HG03108 (cell line): ENCODE measurements around the gene CIZ1.

Source experiments
- ATAC-seq: cut with Tn5 transposase; IDR thresholded peaks from one replicate; pipeline ENCODE4 v1.9.1; 2021; ENCODE audit warnings: moderate library complexity; ENCODE audit not compliant: unreplicated experiment

Gene CIZ1

GRCh38 chr9:128163523-128164306 lies 27.7 kb downstream of the CIZ1 start:
- ATAC-seq = no peak

GRCh38 chr9:128163027-128163515 lies 28.3 kb downstream of the CIZ1 start:
- no peak for ATAC-seq

DNA sequence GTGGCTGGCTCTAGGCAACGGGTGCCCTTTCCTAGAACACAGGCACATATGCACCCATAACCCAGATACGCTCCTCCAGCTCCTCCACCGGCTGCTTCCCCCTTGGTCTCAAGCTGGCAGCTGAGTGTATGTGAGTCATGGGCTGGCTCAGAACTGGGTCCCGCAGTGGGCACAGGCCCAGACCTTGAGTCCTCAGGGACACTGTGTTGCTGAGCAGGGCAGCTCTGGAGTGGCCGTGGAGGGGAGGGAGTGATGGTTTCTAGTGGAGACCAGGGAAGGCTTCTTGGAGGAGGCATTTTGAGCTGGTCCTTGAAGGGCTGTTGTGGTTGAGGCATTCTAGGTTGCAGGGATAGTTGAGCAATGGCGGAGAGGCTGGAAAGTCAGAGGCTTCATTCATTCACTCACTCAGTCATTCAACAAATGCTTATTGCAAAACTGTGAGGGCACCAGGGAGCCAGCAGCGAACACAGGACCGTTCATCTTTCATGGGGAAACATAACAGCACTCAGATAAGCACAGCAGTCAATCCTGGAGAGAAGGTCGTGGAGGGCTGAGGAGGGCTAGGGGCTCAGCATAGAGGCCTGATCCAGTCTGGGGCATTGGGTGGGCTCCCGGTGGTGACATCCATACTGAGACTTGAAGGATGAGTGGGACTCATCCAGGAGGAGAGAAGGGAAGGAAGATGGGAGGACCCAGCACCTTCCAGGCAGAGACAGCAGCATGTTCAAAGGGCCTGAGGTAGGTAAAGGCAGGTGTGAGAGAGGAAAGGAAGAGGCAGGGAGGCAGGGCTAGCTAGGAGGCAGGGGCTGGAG lies 29.0 kb downstream of the CIZ1 start:
- no peak for ATAC-seq

DNA sequence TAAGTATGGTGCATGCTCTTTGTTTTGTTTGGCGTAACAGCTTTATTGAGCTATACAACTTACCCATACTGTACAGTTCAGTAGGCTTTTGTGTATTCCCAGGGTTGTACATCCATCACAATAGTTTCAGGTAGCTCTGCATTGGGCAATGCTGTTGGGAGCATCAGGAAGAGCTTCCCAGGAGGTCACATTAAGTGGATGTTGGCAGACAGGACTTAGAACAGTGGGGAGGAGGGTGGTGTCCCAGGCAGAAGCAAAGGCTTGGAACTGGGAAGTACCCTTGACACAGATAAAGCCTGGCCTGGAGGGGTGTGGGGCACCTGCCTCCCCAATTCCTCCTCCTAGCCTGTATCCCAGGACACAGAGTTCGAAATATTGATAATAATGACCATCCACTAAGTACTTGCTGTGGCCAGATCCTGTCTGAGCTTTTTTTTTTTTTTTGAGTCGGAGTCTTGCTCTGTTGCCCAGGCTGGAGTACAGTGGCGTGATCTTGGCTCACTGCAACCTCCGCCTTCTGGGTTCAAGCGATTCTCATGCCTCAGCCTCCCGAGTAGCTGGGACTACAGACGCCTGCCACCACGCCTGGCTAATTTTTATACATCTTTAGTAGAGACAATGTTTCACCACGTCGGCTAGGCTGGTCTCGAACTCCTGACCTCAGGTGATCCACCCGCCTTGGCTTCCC lies 30.0 kb downstream of the CIZ1 start:
- no peak for ATAC-seq

GRCh38 chr9:128160603-128160987 lies 30.8 kb downstream of the CIZ1 start:
- no peak for ATAC-seq

- ATAC-seq = peak; percentile 76
Measured at GRCh38 chr9:128159784-128160602, 31.4 kb downstream of the CIZ1 start, which contains the start of gene BBLN. BBLN (plus strand) TSS chr9:128160265; CDS start chr9:128160408, 143 bp downstream.

DNA sequence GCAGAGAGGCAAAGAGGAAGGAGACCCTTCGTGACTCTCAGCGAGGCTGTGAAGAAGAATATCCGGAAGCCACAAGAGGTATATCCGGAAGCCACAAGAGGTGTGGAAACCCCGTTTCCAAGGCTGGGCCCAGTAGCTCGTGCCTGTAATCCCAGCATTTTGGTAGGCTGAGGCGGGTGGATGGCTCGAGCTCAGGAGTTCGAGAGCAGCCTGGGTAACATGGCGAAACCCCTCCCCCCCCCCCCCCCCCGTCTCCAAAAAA lies 31.9 kb downstream of the CIZ1 start:
- ATAC-seq = no peak

- ATAC-seq = no peak
Measured at GRCh38 chr9:128155736-128156500, 35.5 kb downstream of the CIZ1 start.

GRCh38 chr9:128153947-128154695 lies 37.3 kb downstream of the CIZ1 start:
- ATAC-seq = no peak

DNA sequence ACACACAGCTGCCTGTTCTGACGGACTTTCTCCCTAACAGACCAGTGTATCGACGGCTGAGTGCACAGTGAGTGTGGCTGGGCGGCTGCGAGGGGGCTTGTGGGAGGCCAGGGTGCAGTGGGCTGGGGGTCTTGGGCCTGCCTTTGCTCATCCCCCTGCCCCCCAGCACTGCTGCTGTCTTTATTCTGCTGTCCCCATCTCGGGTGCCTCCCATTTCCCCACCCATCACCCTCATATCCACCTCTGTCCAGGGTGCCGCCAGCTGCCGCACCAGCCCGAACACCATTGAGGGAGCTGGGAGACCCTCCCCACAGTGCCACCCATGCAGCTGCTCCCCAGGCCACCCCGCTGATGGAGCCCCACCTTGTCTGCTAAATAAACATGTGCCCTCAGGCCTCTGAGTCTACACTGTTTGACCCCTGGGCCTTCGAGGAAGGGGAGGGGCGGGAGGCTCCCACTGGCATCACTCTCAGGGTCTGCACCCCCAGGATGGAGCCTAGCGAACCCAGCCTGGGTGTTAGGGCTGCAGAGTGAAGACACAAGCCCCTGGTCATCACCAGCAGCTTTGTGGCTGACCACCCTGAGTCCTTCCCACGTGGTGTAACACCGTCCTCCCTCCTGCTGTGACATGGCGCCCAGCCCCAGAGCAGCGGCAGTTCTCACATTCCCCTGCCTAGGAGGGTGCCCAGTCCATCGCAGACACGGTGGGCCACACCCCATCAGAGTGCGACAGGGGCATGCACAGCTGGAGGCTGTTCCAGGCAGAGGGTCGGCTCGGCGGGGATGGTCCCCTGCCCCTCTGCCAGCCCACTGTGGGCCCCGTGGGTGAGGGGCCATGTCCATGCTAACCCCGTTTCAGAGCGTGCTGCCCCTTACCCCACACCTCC lies 38.1 kb downstream of the CIZ1 start:
- ATAC-seq = no peak

DNA sequence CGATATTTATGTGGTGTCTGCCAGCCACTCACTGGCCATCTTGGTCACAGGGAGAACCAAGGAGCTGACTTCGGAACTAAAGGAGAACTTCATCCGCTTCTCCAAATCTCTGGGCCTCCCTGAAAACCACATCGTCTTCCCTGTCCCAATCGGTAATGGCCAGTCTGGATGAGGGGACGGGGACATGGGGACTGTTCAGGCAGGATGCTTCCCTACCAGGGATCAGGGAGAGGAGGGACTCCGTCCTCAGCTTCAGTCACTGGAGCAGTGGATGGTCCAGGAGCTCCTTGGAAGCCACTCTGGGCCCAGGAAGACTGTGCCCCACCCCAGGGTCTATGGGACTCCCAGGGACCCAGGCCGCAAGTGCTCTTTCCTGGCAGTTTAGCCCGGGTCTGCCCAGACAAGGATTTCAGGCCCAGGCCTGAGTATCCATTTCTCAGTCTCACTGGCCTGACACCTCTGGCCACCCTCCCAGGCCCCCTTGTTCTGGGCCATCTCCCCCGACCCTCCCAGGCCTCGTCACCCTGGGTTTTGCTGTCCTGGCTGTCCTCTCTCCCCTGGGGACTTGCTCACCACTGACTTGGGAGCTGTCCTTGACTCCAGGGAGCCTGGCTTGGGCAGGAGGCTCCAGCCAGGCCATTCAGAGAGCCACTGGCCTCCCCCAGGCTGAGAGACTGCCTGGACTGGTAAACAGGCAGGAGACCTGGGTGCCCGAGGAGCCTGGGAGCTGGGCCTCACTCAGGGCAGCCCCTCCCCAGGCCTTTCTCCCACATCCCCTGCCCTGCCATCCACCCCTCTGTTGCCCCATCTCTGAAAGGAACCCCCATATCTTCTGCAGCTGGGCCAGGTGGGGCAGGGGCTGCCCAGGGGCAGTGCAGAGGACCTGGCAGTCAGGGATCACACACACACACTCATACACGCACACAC lies 39.0 kb downstream of the CIZ1 start:
- ATAC-seq = no peak

GRCh38 chr9:128151309-128152132 lies 39.9 kb downstream of the CIZ1 start:
- ATAC-seq = no peak

DNA sequence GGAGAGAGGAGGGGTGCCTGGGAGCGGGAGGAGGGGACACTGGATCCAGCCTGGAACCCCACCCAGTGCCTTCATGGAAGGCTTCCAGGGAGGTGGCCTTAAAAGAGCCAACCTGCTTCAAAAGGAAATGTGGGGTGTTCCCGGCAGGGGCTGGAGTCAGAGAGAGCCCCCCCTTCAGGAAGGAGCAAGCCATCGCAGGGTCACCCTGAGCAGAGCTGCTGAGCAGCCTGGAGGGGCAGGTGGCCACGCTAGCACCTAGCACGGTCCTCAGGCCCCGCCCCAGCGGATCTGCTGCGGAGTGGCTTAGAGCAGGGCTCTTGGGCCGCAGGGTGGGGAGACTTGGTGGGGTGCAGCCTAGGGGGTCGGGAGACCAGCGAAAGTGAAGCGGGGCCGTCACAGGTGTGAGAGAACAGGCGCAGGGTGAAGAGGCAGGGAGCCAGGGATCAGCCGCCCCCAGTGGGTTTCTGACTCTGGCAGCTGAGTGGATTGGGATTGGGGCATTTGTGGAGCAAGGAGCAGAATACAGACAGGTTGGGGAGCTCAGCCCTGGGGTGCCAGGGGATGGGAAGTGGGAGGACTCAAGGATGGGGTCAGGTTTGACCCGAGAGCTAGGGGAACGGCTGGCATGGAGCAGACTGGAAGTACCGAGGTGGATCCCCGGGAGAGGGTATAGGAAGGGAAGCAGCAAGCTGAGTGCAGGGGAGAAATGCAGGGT lies 40.6 kb downstream of the CIZ1 start:
- no peak for ATAC-seq

- no peak for ATAC-seq
Measured at GRCh38 chr9:128149951-128150593, 41.3 kb downstream of the CIZ1 start.

DNA sequence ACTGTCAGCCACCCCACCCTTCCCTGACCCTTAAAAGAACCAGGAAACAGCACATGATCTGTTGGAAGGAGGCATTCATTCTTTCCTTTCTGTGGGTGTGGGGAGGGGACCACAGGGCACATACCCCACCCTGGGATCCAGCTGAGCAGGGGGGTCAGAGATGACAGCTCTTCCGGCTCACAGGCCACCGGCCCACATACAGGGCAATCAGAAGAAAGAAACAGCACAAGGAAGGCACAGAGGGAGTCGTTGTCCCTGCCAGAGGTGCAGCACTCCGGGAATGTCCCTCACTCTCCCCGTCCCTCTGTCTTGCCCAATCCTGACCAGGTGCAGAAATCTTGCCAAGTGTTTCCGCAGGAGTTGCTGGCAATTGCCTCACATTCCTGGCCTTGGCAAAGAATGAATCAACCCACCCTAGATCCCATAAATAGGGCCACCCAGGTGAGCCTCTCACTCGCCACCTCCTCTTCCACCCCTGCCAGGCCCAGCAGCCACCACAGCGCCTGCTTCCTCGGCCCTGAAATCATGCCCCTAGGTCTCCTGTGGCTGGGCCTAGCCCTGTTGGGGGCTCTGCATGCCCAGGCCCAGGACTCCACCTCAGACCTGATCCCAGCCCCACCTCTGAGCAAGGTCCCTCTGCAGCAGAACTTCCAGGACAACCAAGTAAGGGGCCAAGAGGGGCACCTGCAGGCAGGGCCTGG lies 42.2 kb downstream of the CIZ1 start, which contains the start of gene LCN2:
TSS of gene LCN2 (plus strand) at position 453 of the 701 bp plus-strand sequence. CDS start at position 526, 73 bp downstream.
- no peak for ATAC-seq
